SJCRH30 (cell line): ENCODE data around the gene P2RY1. TPM values are rescaled to one million over a fixed set of nuclear protein-coding genes. Genes with fewer than 3 reads are reported as not detected.
"Not testable (repeated sequence)": the region's sequence is repeated elsewhere in the genome, so short reads cannot be mapped to it uniquely, and the experiment has no call there.

Experiments used
- DNase-seq, 2 experiments: peaks; one replicate each; pipeline ENCODE4 v3.0.0-alpha.2; 2015 to 2020
- H3K27ac ChIP-seq: fragments of 250-450 bp; sonication (Bioruptor Pico); 2 replicates; pipeline ENCODE4 v1.5.1; 2020; ENCODE audit warnings: mild to moderate bottlenecking, moderate library complexity
- H3K27me3 ChIP-seq: fragments of 250-450 bp; sonication (Bioruptor Pico); 2 replicates; pipeline ENCODE4 v1.5.1; 2020; ENCODE audit warnings: mild to moderate bottlenecking, moderate library complexity
- H3K36me3 ChIP-seq: fragments of 250-450 bp; sonication (Bioruptor Pico); 2 replicates; pipeline ENCODE4 v1.5.1; 2020; ENCODE audit warnings: mild to moderate bottlenecking, moderate library complexity
- H3K4me1 ChIP-seq: fragments of 250-450 bp; sonication (Bioruptor Pico); 2 replicates; pipeline ENCODE4 v1.5.1; 2020; ENCODE audit warnings: mild to moderate bottlenecking, moderate library complexity
- H3K4me3 ChIP-seq: fragments of 250-450 bp; sonication (Bioruptor Pico); 2 replicates; pipeline ENCODE4 v1.5.1; 2020; ENCODE audit warnings: mild to moderate bottlenecking, moderate library complexity
- H3K9me3 ChIP-seq: fragments of 250-450 bp; sonication (Bioruptor Pico); replicated peaks from 2 replicates; pipeline ENCODE4 v1.5.1; 2020; ENCODE audit warnings: mild to moderate bottlenecking, moderate library complexity
- total RNA-seq: library from RNA; depleted of rRNA; stranded (reverse); fragments of >200 nt; shearing (Covaris generic); gene quantifications from 2 replicates; pipeline ENCODE4 v1.2.3, GENCODE V29; 2014

The P2RY1 gene
- total RNA-seq, 1 experiment from 2014 or later = 1.5 TPM

- H3K4me3 ChIP-seq = no peak overlapping the region
- DNase-seq = no peak
- no peaks in the 10 kb centered on the region for H3K4me1 ChIP-seq
- H3K27me3 ChIP-seq = no peaks in the 10 kb centered on the region
- no peak overlapping the region for H3K27ac ChIP-seq
- no peaks in the 10 kb centered on the region for H3K9me3 ChIP-seq
- H3K36me3 ChIP-seq = no peaks in the 10 kb centered on the region
Measured at GRCh38 chr3:152828075-152828840, 6.7 kb upstream of the P2RY1 start.

GRCh38 chr3:152830245-152830644 lies 4.7 kb upstream of the P2RY1 start:
- Histone ChIP-seq H3K27me3 (no peaks in the 10 kb centered on the region), H3K4me1 (no peaks in the 10 kb centered on the region), H3K4me3 (no peak overlapping the region), H3K36me3 (no peaks in the 10 kb centered on the region), H3K9me3 (no peaks in the 10 kb centered on the region), H3K27ac (no peak overlapping the region)
- no peak for DNase-seq

GRCh38 chr3:152832046-152832445 lies 2.9 kb upstream of the P2RY1 start:
- Histone ChIP-seq H3K27me3 (no peaks in the 10 kb centered on the region), H3K4me3 (no peak overlapping the region), H3K36me3 (no peaks in the 10 kb centered on the region), H3K4me1 (no peaks in the 10 kb centered on the region), H3K27ac (no peak overlapping the region), H3K9me3 (no peaks in the 10 kb centered on the region)
- no peak for DNase-seq

- Histone ChIP-seq H3K4me1 (no peaks in the 10 kb centered on the region), H3K9me3 (no peaks in the 10 kb centered on the region), H3K27ac (no peak overlapping the region), H3K27me3 (no peaks in the 10 kb centered on the region), H3K36me3 (no peaks in the 10 kb centered on the region), H3K4me3 (no peak overlapping the region)
- DNase-seq = no peak
Measured at GRCh38 chr3:152833089-152833488, 1.8 kb upstream of the P2RY1 start.

GRCh38 chr3:152834191-152834775 lies 648 bp upstream of the P2RY1 start:
- Histone ChIP-seq H3K27me3 (no peaks in the 10 kb centered on the region), H3K4me1 (peaks cover 4% of the 10 kb centered on the region), H3K27ac (peak overlapping the region; percentile 44; the same call in 1 of the 2 replicates), H3K4me3 (peak overlapping the region; percentile 59), H3K36me3 (no peaks in the 10 kb centered on the region), H3K9me3 (no peaks in the 10 kb centered on the region)
- no peak for DNase-seq

GRCh38 chr3:152835601-152836102 lies 721 bp downstream of the P2RY1 start:
- H3K4me3 ChIP-seq = peak overlapping the region; percentile 59
- no peaks in the 10 kb centered on the region for H3K9me3 ChIP-seq
- H3K36me3 ChIP-seq = no peaks in the 10 kb centered on the region
- no peak overlapping the region for H3K27ac ChIP-seq
- H3K4me1 ChIP-seq = peaks cover 13% of the 10 kb centered on the region
- H3K27me3 ChIP-seq = no peaks in the 10 kb centered on the region
- DNase-seq = no peak

- H3K4me1 ChIP-seq = peaks cover 18% of the 10 kb centered on the region
- H3K4me3 ChIP-seq = no peak overlapping the region
- H3K27ac ChIP-seq = no peak overlapping the region
- no peaks in the 10 kb centered on the region for H3K27me3 ChIP-seq
- no peaks in the 10 kb centered on the region for H3K36me3 ChIP-seq
- DNase-seq = no peak
- no peaks in the 10 kb centered on the region for H3K9me3 ChIP-seq
Measured at GRCh38 chr3:152836269-152836668, 1.3 kb downstream of the P2RY1 start.

GRCh38 chr3:152839511-152839910 lies 4.6 kb downstream of the P2RY1 start:
- Histone ChIP-seq H3K4me3 (no peak overlapping the region), H3K27ac (no peak overlapping the region), H3K4me1 (peaks cover 33% of the 10 kb centered on the region), H3K9me3 (no peaks in the 10 kb centered on the region), H3K36me3 (no peaks in the 10 kb centered on the region), H3K27me3 (no peaks in the 10 kb centered on the region)
- DNase-seq = peak; percentile 7 to 35

- H3K27ac ChIP-seq = no peak overlapping the region
- H3K36me3 ChIP-seq = no peaks in the 10 kb centered on the region
- no peak overlapping the region for H3K4me3 ChIP-seq
- no peak for DNase-seq
- H3K27me3 ChIP-seq = no peaks in the 10 kb centered on the region
- no peaks in the 10 kb centered on the region for H3K9me3 ChIP-seq
- peaks cover 33% of the 10 kb centered on the region for H3K4me1 ChIP-seq
Measured at GRCh38 chr3:152841131-152841530, 6.2 kb downstream of the P2RY1 start.

GRCh38 chr3:152842413-152842812 lies 7.5 kb downstream of the P2RY1 start:
- H3K4me3 ChIP-seq = no peak overlapping the region
- no peaks in the 10 kb centered on the region for H3K27me3 ChIP-seq
- peak; percentile 80 to 82 for DNase-seq
- H3K27ac ChIP-seq = no peak overlapping the region
- H3K9me3 ChIP-seq = no peaks in the 10 kb centered on the region
- H3K36me3 ChIP-seq = no peaks in the 10 kb centered on the region
- H3K4me1 ChIP-seq = peaks cover 33% of the 10 kb centered on the region

GRCh38 chr3:152843955-152844354 lies 9.0 kb downstream of the P2RY1 start:
- peaks cover 33% of the 10 kb centered on the region for H3K4me1 ChIP-seq
- no peaks in the 10 kb centered on the region for H3K9me3 ChIP-seq
- no peak overlapping the region for H3K27ac ChIP-seq
- no peak for DNase-seq
- no peaks in the 10 kb centered on the region for H3K27me3 ChIP-seq
- no peak overlapping the region for H3K4me3 ChIP-seq
- H3K36me3 ChIP-seq = no peaks in the 10 kb centered on the region

- not testable (repeated sequence) for DNase-seq, H3K36me3 ChIP-seq, H3K9me3 ChIP-seq, H3K27ac ChIP-seq, H3K4me3 ChIP-seq, H3K27me3 ChIP-seq
- H3K4me1 ChIP-seq = peaks cover 11% of the 10 kb centered on the region
Measured at GRCh38 chr3:152846572-152847202, 11.8 kb downstream of the P2RY1 start.

- not testable (repeated sequence) for DNase-seq, H3K27me3 ChIP-seq, H3K9me3 ChIP-seq, H3K4me1 ChIP-seq, H3K36me3 ChIP-seq, H3K4me3 ChIP-seq, H3K27ac ChIP-seq
Measured at GRCh38 chr3:152847599-152847998, 12.7 kb downstream of the P2RY1 start.

GRCh38 chr3:152849996-152850578 lies 15.2 kb downstream of the P2RY1 start:
- no peak overlapping the region for H3K4me3 ChIP-seq
- no peaks in the 10 kb centered on the region for H3K27me3 ChIP-seq
- H3K4me1 ChIP-seq = no peaks in the 10 kb centered on the region
- no peak for DNase-seq
- H3K27ac ChIP-seq = no peak overlapping the region
- no peaks in the 10 kb centered on the region for H3K9me3 ChIP-seq
- H3K36me3 ChIP-seq = no peaks in the 10 kb centered on the region

- Histone ChIP-seq H3K4me1 (no peaks in the 10 kb centered on the region), H3K9me3 (no peaks in the 10 kb centered on the region), H3K4me3 (no peak overlapping the region), H3K27ac (no peak overlapping the region), H3K36me3 (no peaks in the 10 kb centered on the region), H3K27me3 (no peaks in the 10 kb centered on the region)
- DNase-seq = no peak
Measured at GRCh38 chr3:152853196-152853595, 18.3 kb downstream of the P2RY1 start.
